Suprapubic skin (tissue), 4 donors: ENCODE data around the gene NEK5. TPM values are rescaled to one million over a fixed set of nuclear protein-coding genes. Genes with fewer than 3 reads are reported as not detected.
"Not testable (repeated sequence)": the region's sequence is repeated elsewhere in the genome, so short reads cannot be mapped to it uniquely, and the experiment has no call there.

ENCODE experiments used
- DNase-seq, 2 donors: peaks; one replicate each; pipeline ENCODE4 v3.0.0-alpha.2; 2019; ENCODE audit warnings: low spot score in 2 of 2
- H3K27ac ChIP-seq: fragments of 200-600 bp; sonication (generic); one replicate; pipeline ENCODE4 v1.5.1; 2019
- H3K27me3 ChIP-seq: fragments of 200-600 bp; sonication (generic); one replicate; pipeline ENCODE4 v1.5.1; 2019
- H3K36me3 ChIP-seq: fragments of 200-600 bp; sonication (generic); one replicate; pipeline ENCODE4 v1.5.1; 2019
- H3K4me1 ChIP-seq: fragments of 200-600 bp; sonication (generic); one replicate; pipeline ENCODE4 v1.5.1; 2019
- H3K4me3 ChIP-seq: fragments of 200-600 bp; sonication (generic); one replicate; pipeline ENCODE4 v1.5.1; 2019; ENCODE audit warnings: mild to moderate bottlenecking
- H3K9me3 ChIP-seq: fragments of 200-600 bp; sonication (generic); one replicate; pipeline ENCODE4 v1.5.1; 2019
- CTCF ChIP-seq, 2 donors: fragments of 200-600 bp in 1 of 2; fragments of 450-650 bp in 1 of 2; sonication (generic) in 1 of 2; IDR thresholded peaks; one replicate each; pipeline ENCODE4 v1.5.1; 2016 to 2019; ENCODE audit warnings: antibody characterized with exemption in 2 of 2, mild to moderate bottlenecking in 1 of 2, moderate library complexity in 1 of 2
- EP300 ChIP-seq: sonication (generic); formaldehyde crosslinking; IDR thresholded peaks from one replicate; pipeline ENCODE4 v1.6.1; 2017; ENCODE audit warnings: antibody characterized with exemption
- POLR2A ChIP-seq, 2 donors: fragments of 450-650 bp; IDR thresholded peaks; one replicate each; pipeline ENCODE4 v1.6.1; 2017; ENCODE audit warnings: antibody characterized with exemption in 2 of 2, mild to moderate bottlenecking in 2 of 2, moderate library complexity in 2 of 2
- POLR2AphosphoS5 ChIP-seq, 3 donors: sonication (generic); formaldehyde crosslinking; IDR thresholded peaks; one replicate each; pipeline ENCODE4 v1.6.1; 2017; ENCODE audit warnings: antibody characterized with exemption in 3 of 3
- WGBS: methylation state at CpG from one replicate; pipeline ENCODE4 v1.1.5; 2018; 5-methylcytosine and 5-hydroxymethylcytosine counted together
- total RNA-seq, 4 donors: library from RNA; depleted of rRNA; stranded (reverse); fragments of >200 nt; gene quantifications; one replicate each; pipeline ENCODE4 v1.1.0, GENCODE V29; 2016

Gene NEK5
- total RNA-seq, 4 donors from 2014 or later = 0.38 to 0.51 (median 0.42) TPM; not detected in 1

- Histone ChIP-seq H3K36me3 (no peaks in the 10 kb centered on the region), H3K27ac (no peak overlapping the region), H3K4me3 (no peak overlapping the region), H3K4me1 (no peaks in the 10 kb centered on the region), H3K27me3 (no peaks in the 10 kb centered on the region), H3K9me3 (no peaks in the 10 kb centered on the region)
- no peak for TF ChIP-seq POLR2A (IDR thresholded peaks at IDR 0.05)
- no peak for TF ChIP-seq EP300
- no peak for TF ChIP-seq CTCF (IDR thresholded peaks at IDR 0.05)
- TF ChIP-seq POLR2AphosphoS5 (IDR thresholded peaks at IDR 0.05) = no peak
- DNase-seq = no peak
- 82% methylated on average over 5 of the region's 5 CpGs for WGBS
These were observed 25.5 kb downstream of the NEK5 start for GRCh38 chr13:52103386-52103785.

- 92% methylated on average over 3 of the region's 3 CpGs for WGBS
- not testable (repeated sequence) for H3K27ac ChIP-seq, H3K4me1 ChIP-seq, H3K27me3 ChIP-seq, H3K36me3 ChIP-seq, H3K4me3 ChIP-seq, DNase-seq, H3K9me3 ChIP-seq
These were observed 26.4 kb downstream of the NEK5 start for GRCh38 chr13:52102423-52102822.

- H3K4me1 ChIP-seq = no peaks in the 10 kb centered on the region
- no peak overlapping the region for H3K27ac ChIP-seq
- no peak overlapping the region for H3K4me3 ChIP-seq
- no peaks in the 10 kb centered on the region for H3K27me3 ChIP-seq
- H3K36me3 ChIP-seq = no peaks in the 10 kb centered on the region
- TF ChIP-seq EP300 (no peak), CTCF (IDR thresholded peaks at IDR 0.05) (no peak), POLR2A (IDR thresholded peaks at IDR 0.05) (no peak)
- 92% methylated on average over 5 of the region's 5 CpGs for WGBS
- DNase-seq = no peak
- H3K9me3 ChIP-seq = no peaks in the 10 kb centered on the region
These were observed 31.7 kb downstream of the NEK5 start for GRCh38 chr13:52097197-52097596.

- H3K4me1 ChIP-seq = no peaks in the 10 kb centered on the region
- 90% methylated on average over 3 of the region's 3 CpGs for WGBS
- no peak for TF ChIP-seq POLR2AphosphoS5 (IDR thresholded peaks at IDR 0.05)
- TF ChIP-seq POLR2A (IDR thresholded peaks at IDR 0.05) = no peak
- no peak for TF ChIP-seq CTCF (IDR thresholded peaks at IDR 0.05)
- no peak for TF ChIP-seq EP300
- no peak for DNase-seq
- H3K27me3 ChIP-seq = no peaks in the 10 kb centered on the region
- no peaks in the 10 kb centered on the region for H3K9me3 ChIP-seq
- H3K4me3 ChIP-seq = no peak overlapping the region
- no peak overlapping the region for H3K27ac ChIP-seq
- H3K36me3 ChIP-seq = no peaks in the 10 kb centered on the region
These were observed 32.1 kb downstream of the NEK5 start for GRCh38 chr13:52096748-52097147.

- Histone ChIP-seq H3K27ac (no peak overlapping the region), H3K4me3 (no peak overlapping the region), H3K36me3 (no peaks in the 10 kb centered on the region), H3K4me1 (no peaks in the 10 kb centered on the region), H3K9me3 (no peaks in the 10 kb centered on the region), H3K27me3 (no peaks in the 10 kb centered on the region)
- WGBS = 95% methylated on average over 2 of the region's 2 CpGs
- no peak for TF ChIP-seq CTCF (IDR thresholded peaks at IDR 0.05)
- no peak for TF ChIP-seq POLR2A (IDR thresholded peaks at IDR 0.05)
- TF ChIP-seq EP300 = no peak
- TF ChIP-seq POLR2AphosphoS5 (IDR thresholded peaks at IDR 0.05) = no peak
- DNase-seq = no peak
These were observed 32.8 kb downstream of the NEK5 start for GRCh38 chr13:52096062-52096461.

- Histone ChIP-seq H3K27me3 (no peaks in the 10 kb centered on the region), H3K4me1 (no peaks in the 10 kb centered on the region), H3K27ac (no peak overlapping the region), H3K4me3 (no peak overlapping the region), H3K9me3 (no peaks in the 10 kb centered on the region), H3K36me3 (no peaks in the 10 kb centered on the region)
- TF ChIP-seq EP300 (no peak), POLR2AphosphoS5 (IDR thresholded peaks at IDR 0.05) (no peak), CTCF (IDR thresholded peaks at IDR 0.05) (no peak), POLR2A (IDR thresholded peaks at IDR 0.05) (no peak)
- WGBS = 79% methylated on average over 2 of the region's 2 CpGs
- DNase-seq = no peak
These were observed 36.8 kb downstream of the NEK5 start for GRCh38 chr13:52092087-52092486.
